Subcutaneous adipose tissue (tissue), 4 donors: ENCODE data around the gene TRIM28. TPM values are rescaled to one million over a fixed set of nuclear protein-coding genes. Genes with fewer than 3 reads are reported as not detected.

Source experiments
- total RNA-seq, 4 donors: library from RNA; depleted of rRNA; stranded (reverse); fragments of >200 nt; gene quantifications; one replicate each; pipeline ENCODE4 v1.1.0, GENCODE V29; 2016
- TF ChIP-seq, protein P1 (sequence below): fragments of 450-650 bp; IDR thresholded peaks from one replicate; pipeline ENCODE4 v1.5.1; 2016; ENCODE audit warnings: low read depth, mild to moderate bottlenecking, control low read depth, antibody characterized with exemption, moderate library complexity

TRIM28 gene
- total RNA-seq, 4 donors from 2014 or later = 87.9 to 163 (median 119) TPM

DNA sequence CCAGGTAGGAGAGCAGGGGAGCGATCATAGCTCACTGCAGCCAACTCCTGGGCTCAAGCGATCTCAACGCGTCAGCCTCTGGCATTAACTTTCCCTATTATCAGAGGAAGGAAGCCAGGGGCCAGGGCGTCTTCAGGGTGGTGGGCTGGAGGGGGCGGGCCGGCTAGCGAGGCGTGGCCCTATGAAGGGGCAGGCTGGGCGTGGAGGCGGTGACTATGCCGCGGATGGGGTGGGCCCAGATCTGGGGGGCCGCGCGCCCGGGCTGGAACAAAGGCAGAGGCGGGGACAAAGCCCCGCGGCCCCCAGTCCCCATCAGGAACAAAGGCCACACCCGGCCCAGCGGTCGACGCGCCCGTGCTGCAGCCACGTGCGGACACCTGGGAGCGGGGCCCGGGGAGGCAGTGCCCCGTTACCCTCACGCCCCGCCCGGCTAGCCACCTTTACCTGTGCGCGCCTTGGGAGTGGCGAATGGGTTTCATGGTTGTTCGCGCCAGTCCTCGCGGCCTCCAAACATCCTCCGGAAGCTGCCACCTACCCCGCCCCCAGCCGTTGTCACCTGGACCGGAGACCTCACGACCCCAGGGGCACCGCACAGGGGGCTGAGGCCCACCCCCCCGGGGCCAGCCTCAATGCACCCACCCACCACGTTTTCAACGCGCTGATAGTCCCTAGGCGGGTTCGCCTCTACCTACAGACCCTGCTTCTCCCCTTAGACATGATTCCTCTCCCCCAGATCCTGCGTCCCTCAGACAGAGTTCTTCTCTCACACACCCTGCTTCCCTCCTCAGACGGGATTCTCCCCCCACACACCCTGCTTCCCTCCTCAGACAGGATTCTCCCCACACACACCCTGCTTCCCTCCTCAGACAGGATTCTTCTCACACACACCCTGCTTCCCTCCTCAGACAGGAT lies 5.4 kb upstream of the TRIM28 start:
- TF ChIP-seq, protein P1, sequence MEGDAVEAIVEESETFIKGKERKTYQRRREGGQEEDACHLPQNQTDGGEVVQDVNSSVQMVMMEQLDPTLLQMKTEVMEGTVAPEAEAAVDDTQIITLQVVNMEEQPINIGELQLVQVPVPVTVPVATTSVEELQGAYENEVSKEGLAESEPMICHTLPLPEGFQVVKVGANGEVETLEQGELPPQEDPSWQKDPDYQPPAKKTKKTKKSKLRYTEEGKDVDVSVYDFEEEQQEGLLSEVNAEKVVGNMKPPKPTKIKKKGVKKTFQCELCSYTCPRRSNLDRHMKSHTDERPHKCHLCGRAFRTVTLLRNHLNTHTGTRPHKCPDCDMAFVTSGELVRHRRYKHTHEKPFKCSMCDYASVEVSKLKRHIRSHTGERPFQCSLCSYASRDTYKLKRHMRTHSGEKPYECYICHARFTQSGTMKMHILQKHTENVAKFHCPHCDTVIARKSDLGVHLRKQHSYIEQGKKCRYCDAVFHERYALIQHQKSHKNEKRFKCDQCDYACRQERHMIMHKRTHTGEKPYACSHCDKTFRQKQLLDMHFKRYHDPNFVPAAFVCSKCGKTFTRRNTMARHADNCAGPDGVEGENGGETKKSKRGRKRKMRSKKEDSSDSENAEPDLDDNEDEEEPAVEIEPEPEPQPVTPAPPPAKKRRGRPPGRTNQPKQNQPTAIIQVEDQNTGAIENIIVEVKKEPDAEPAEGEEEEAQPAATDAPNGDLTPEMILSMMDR = no peak

DNA sequence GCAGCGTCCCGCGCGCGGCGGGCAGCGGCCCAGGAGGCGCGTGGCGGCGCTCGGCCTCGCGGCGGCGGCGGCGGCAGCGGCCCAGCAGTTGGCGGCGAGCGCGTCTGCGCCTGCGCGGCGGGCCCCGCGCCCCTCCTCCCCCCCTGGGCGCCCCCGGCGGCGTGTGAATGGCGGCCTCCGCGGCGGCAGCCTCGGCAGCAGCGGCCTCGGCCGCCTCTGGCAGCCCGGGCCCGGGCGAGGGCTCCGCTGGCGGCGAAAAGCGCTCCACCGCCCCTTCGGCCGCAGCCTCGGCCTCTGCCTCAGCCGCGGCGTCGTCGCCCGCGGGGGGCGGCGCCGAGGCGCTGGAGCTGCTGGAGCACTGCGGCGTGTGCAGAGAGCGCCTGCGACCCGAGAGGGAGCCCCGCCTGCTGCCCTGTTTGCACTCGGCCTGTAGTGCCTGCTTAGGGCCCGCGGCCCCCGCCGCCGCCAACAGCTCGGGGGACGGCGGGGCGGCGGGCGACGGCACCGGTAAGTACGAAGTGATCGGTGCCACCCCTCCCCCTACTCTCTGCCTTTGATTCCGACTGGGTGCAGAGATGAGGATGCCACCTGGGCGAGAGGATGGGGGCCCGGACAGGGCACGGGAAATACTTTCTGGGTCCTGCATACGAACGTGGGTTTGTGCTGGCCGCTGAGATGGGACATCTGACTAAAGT lies 874 bp downstream of the TRIM28 start:
- TF ChIP-seq, protein P1 = no peak

DNA sequence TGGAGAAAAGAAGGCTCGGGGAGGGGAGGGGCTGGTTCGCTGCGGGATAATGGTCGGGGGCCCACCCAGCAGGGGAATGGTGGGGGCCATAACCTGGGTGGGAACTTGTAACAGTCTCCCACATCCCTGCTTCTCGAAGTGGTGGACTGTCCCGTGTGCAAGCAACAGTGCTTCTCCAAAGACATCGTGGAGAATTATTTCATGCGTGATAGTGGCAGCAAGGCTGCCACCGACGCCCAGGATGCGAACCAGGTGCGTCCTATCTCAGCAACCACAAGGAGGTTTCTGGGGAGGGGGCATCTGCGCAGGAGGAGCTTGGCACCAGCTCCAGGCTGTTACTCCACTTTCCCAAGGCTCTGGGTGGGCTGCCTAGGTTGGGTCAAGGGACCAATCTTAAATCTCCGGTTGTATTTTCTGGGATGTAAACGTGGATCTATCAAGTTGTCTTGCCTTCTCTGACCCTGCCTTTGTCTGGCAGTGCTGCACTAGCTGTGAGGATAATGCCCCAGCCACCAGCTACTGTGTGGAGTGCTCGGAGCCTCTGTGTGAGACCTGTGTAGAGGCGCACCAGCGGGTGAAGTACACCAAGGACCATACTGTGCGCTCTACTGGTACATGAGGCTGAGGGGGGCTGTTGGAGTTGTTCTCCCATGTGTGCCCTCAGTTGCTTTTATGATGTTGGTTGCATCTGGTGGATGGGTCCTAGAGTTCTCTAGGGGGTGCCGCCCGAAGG lies 1.6 kb downstream of the TRIM28 start:
- TF ChIP-seq, protein P1 = no peak

DNA sequence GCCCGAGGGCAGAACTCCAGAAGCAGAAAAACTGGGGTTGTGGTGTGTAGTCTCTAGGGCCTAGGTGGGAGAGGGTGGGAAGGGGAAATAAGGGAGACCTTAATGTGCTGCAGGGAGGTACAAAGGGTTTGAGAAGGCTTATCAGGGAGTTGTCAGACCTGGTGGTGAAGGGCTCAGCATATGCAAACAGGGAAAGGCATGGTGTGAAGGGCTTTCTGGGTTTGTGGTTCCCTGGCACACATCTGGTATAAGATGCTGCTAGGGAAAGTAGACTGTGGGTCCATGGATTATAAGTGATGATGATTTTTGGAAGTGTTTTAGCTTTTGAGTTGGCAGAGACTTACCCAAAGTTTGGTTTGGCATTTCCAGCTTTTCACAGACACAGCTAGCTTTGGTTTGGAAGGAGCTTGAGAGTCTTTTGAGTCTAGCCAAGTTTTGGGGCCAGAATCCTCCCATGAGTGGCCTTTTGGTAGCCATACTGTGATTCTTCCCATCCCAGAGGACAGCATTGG lies 2.2 kb downstream of the TRIM28 start:
- TF ChIP-seq, protein P1 = no peak

DNA sequence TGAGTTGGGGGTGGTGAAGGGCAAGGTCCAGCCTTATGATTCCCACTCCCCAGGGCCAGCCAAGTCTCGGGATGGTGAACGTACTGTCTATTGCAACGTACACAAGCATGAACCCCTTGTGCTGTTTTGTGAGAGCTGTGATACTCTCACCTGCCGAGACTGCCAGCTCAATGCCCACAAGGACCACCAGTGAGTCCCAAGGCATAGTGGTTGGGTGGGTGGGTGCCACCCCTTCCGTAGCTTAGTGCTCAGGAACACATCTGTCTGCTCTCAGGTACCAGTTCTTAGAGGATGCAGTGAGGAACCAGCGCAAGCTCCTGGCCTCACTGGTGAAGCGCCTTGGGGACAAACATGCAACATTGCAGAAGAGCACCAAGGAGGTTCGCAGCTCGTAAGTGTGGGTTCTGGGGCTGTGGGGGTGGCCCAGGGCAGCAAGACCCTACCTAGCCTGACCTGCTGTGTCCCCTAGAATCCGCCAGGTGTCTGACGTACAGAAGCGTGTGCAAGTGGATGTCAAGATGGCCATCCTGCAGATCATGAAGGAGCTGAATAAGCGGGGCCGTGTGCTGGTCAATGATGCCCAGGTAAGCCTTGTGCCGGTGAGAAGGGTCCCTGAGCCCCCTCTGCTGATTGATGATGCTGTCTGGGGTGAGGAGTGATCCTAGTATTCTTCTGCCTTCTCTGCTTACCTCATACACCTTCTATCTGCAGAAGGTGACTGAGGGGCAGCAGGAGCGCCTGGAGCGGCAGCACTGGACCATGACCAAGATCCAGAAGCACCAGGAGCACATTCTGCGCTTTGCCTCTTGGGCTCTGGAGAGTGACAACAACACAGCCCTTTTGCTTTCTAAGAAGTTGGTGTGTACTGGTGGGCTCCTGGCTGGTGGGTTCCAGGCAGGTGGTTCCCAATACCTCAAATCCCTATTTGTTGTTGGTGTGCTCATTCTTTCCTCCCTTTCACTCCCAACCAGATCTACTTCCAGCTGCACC lies 3.8 kb downstream of the TRIM28 start:
- TF ChIP-seq, protein P1 = no peak

DNA sequence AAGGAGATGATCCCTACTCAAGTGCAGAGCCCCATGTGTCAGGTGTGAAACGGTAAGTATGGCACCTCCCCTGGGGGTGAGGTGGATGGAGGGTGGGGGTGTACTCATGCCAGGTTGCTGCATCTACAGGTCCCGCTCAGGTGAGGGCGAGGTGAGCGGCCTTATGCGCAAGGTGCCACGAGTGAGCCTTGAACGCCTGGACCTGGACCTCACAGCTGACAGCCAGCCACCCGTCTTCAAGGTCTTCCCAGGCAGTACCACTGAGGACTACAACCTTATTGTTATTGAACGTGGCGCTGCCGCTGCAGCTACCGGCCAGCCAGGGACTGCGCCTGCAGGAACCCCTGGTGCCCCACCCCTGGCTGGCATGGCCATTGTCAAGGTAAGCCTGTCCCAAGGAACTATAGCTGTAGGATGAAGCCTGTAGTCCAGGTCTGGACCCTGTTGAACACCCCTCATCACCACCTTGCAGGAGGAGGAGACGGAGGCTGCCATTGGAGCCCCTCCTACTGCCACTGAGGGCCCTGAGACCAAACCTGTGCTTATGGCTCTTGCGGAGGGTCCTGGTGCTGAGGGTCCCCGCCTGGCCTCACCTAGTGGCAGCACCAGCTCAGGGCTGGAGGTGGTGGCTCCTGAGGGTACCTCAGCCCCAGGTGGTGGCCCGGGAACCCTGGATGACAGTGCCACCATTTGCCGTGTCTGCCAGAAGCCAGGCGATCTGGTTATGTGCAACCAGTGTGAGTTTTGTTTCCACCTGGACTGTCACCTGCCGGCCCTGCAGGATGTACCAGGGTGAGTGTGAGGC lies 5.2 kb downstream of the TRIM28 start:
- TF ChIP-seq, protein P1 = no peak
